Measurements from ENCODE around the gene C2CD2L. TPM values are rescaled to one million over a fixed set of nuclear protein-coding genes. Genes with fewer than 3 reads are reported as not detected.

C2CD2L gene
- total and polyA plus RNA-seq, 2 donors (not counting 3 experiments of a cell fraction or from before 2014, with no cell fraction given) = 9.1 to 10.4 TPM

DNA sequence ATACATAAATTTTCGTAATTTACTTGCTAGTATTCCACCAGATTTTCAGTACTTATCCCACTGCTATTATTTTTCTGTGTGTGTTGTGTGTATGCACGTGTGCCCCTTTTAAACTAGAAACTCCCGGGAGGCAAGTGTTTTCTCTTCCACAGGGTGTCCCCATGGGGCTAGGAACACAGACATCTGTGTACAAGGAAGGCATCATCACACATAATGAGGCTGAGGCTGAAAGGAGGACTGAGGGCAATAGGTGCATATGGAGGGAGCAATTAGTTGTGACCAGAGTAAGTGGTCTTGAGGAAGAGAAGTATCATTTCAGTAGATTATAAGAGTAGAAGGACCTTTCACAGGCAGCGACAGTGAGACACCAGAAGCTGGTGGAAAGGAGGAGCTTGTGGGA lies 3.4 kb upstream of the C2CD2L start:
- no peak overlapping the region for H2AFZ ChIP-seq (ENCODE audit: low read depth, low read length)
- H3K9me1 ChIP-seq (replicated peaks; ENCODE audit: control insufficient read depth, extremely low read depth, insufficient read depth, low read length) = no peaks in the 10 kb centered on the region
- POLR2A ChIA-PET = no interaction called here
- FAIRE-seq (no peak), DNase-seq (ENCODE audit: low read depth, low spot score) (no peak)
- no peaks in the 10 kb centered on the region for H3K9me3 ChIP-seq (replicated peaks; ENCODE audit: control insufficient read depth, insufficient read depth, low read length)
- no peaks in the 10 kb centered on the region for H3K36me3 ChIP-seq (ENCODE audit: control insufficient read depth in 2 of 2, extremely low read depth in 1 of 2, insufficient read depth in 2 of 2, low read length in 2 of 2)
- CTCF ChIA-PET = interaction anchor here (0.8 to 2.1 kb wide), 4 partner anchors 17 to 234 kb away, joined by 3 to 9 read pairs (median 5); no protein-coding TSS in a partner anchor
- no peak overlapping the region for H3K27ac ChIP-seq (ENCODE audit: insufficient read depth, low read depth, low read length)
- no peak overlapping the region for H3K4me2 ChIP-seq (ENCODE audit: insufficient read depth, low read length)
- dilution Hi-C loops (cut with MboI; ENCODE audit: extremely low pct_ligation_motif_present, low sequenced_read_pairs) = no loop called here
- no peak overlapping the region for H3K4me3 ChIP-seq (replicated peaks in 1 of 3; ENCODE audit: insufficient read depth in 1 of 3, low read depth in 1 of 3, low read length in 3 of 3)
- H4K20me1 ChIP-seq (replicated peaks; ENCODE audit: control insufficient read depth, extremely low read depth, insufficient read depth, low read length) = no peaks in the 10 kb centered on the region
- intact Hi-C loops (cut with micrococcal nuclease) = no loop called here
- H3K27me3 ChIP-seq (ENCODE audit: control insufficient read depth in 2 of 2, insufficient read depth in 2 of 2, low read length in 2 of 2) = no peaks in the 10 kb centered on the region
- no TSS peak for BruUV-seq (replicated peaks)
- no peak for TF ChIP-seq FOS (IDR thresholded peaks at IDR 0.05; ENCODE audit: borderline replicate concordance, insufficient read depth, low read length)
- no peak for TF ChIP-seq POLR2AphosphoS5 (IDR thresholded peaks at IDR 0.05; ENCODE audit: insufficient read depth, low read depth, low read length)
- TF ChIP-seq GATA2 (IDR thresholded peaks at IDR 0.05; ENCODE audit: insufficient read depth, insufficient read length, low read depth, low read length) = no peak
- TF ChIP-seq, protein P1, sequence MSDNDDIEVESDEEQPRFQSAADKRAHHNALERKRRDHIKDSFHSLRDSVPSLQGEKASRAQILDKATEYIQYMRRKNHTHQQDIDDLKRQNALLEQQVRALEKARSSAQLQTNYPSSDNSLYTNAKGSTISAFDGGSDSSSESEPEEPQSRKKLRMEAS (IDR thresholded peaks at IDR 0.05; ENCODE audit: insufficient read depth, insufficient read length) = no peak
- TF ChIP-seq, protein P2, sequence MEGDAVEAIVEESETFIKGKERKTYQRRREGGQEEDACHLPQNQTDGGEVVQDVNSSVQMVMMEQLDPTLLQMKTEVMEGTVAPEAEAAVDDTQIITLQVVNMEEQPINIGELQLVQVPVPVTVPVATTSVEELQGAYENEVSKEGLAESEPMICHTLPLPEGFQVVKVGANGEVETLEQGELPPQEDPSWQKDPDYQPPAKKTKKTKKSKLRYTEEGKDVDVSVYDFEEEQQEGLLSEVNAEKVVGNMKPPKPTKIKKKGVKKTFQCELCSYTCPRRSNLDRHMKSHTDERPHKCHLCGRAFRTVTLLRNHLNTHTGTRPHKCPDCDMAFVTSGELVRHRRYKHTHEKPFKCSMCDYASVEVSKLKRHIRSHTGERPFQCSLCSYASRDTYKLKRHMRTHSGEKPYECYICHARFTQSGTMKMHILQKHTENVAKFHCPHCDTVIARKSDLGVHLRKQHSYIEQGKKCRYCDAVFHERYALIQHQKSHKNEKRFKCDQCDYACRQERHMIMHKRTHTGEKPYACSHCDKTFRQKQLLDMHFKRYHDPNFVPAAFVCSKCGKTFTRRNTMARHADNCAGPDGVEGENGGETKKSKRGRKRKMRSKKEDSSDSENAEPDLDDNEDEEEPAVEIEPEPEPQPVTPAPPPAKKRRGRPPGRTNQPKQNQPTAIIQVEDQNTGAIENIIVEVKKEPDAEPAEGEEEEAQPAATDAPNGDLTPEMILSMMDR (IDR thresholded peaks at IDR 0.05; ENCODE audit: extremely low read depth in 1 of 2, insufficient read depth in 1 of 2, low read depth in 1 of 2, low read length in 2 of 2) = no peak
- no peak for TF ChIP-seq POLR2A (IDR thresholded peaks at IDR 0.05; ENCODE audit: low read depth, low read length)
- TF ChIP-seq JUN (IDR thresholded peaks at IDR 0.05; ENCODE audit: borderline replicate concordance, insufficient read depth, insufficient read length, low read depth) = no peak
- no peak for TF ChIP-seq MYC (IDR thresholded peaks at IDR 0.05; ENCODE audit: low read depth, low read length)
- no peak for TF ChIP-seq EZH2 (IDR thresholded peaks at IDR 0.05; ENCODE audit: borderline replicate concordance, low read depth, low read length, severe bottlenecking)
- H3K4me1 ChIP-seq (ENCODE audit: control insufficient read depth, extremely low read depth, insufficient read depth, low read length) = peaks cover 29% of the 10 kb centered on the region
- H3K79me2 ChIP-seq (ENCODE audit: control insufficient read depth, insufficient read depth, low read length) = peaks cover 15% of the 10 kb centered on the region
- H3K9ac ChIP-seq (replicated peaks; ENCODE audit: extremely low read depth, insufficient read depth, low read length) = no peak overlapping the region
